Measurements from ENCODE around the gene MUS81. TPM values are rescaled to one million over a fixed set of nuclear protein-coding genes. Genes with fewer than 3 reads are reported as not detected.

Gene MUS81
- total and polyA plus RNA-seq, 4 donors = 40.7 to 102 (median 61.9) TPM

GRCh38 chr11:65898656-65899355, 38.6 kb downstream of the MUS81 start:
- Histone ChIP-seq H3K9me3 (ENCODE audit: control insufficient read depth, low read length) (no peaks in the 10 kb centered on the region), H3K4me3 (ENCODE audit: low read length in 2 of 2) (no peak overlapping the region), H3K4me1 (ENCODE audit: control insufficient read depth in 1 of 2, insufficient read depth in 2 of 2, low read length in 2 of 2) (no peaks in the 10 kb centered on the region), H3K27me3 (ENCODE audit: control insufficient read depth in 1 of 2, insufficient read depth in 2 of 2, low read length in 1 of 2) (no peaks in the 10 kb centered on the region), H3K36me3 (ENCODE audit: control insufficient read depth in 1 of 2, insufficient read depth in 2 of 2, low read length in 1 of 2) (no peaks in the 10 kb centered on the region), H3K27ac (ENCODE audit: low read depth in 1 of 2, low read length in 2 of 2) (peak overlapping the region in 1 of 2 donors; percentile 14)
- DNase-seq = no peak
- intact Hi-C loops (cut with DNase I) = no loop called here
- WGBS, 2 donors = 27 to 30% methylated on average over 26 to 28 of the region's 28 CpGs
- ATAC-seq (ENCODE audit: low FRiP score) = no peak

- intact Hi-C loops (cut with DNase I) = no loop called here
- Histone ChIP-seq H3K27ac (ENCODE audit: low read depth in 1 of 2, low read length in 2 of 2) (peak overlapping the region in 1 of 2 donors; percentile 43), H3K36me3 (ENCODE audit: control insufficient read depth in 1 of 2, insufficient read depth in 2 of 2, low read length in 1 of 2) (no peaks in the 10 kb centered on the region), H3K27me3 (ENCODE audit: control insufficient read depth in 1 of 2, insufficient read depth in 2 of 2, low read length in 1 of 2) (no peaks in the 10 kb centered on the region), H3K9me3 (ENCODE audit: control insufficient read depth, low read length) (no peaks in the 10 kb centered on the region), H3K4me3 (ENCODE audit: low read length in 2 of 2) (peak overlapping the region; percentile 24 to 60), H3K4me1 (ENCODE audit: control insufficient read depth in 1 of 2, insufficient read depth in 2 of 2, low read length in 2 of 2) (no peaks in the 10 kb centered on the region)
- ATAC-seq (ENCODE audit: low FRiP score) (peak; percentile 81), DNase-seq (peak; percentile 81 to 96)
- 1 to 2% methylated on average over 60 to 78 of the region's 78 CpGs for WGBS, 2 donors
These were observed 39.3 kb downstream of the MUS81 start for GRCh38 chr11:65899356-65900124.

GRCh38 chr11:65900125-65900898, 40.1 kb downstream of the MUS81 start, which contains the start of gene FOSL1:
TSS of gene FOSL1 (minus strand) at chr11:65900388. CDS start at chr11:65900339, 49 bp downstream.
- Histone ChIP-seq H3K9me3 (ENCODE audit: control insufficient read depth, low read length) (no peaks in the 10 kb centered on the region), H3K4me1 (ENCODE audit: control insufficient read depth in 1 of 2, insufficient read depth in 2 of 2, low read length in 2 of 2) (no peaks in the 10 kb centered on the region), H3K27ac (ENCODE audit: low read depth in 1 of 2, low read length in 2 of 2) (peak within 1 kb of the TSS in 1 of 2 donors; percentile 43), H3K4me3 (ENCODE audit: low read length in 2 of 2) (peak within 1 kb of the TSS; percentile 24 to 60), H3K36me3 (ENCODE audit: control insufficient read depth in 1 of 2, insufficient read depth in 2 of 2, low read length in 1 of 2) (no peaks in the 10 kb centered on the region), H3K27me3 (ENCODE audit: control insufficient read depth in 1 of 2, insufficient read depth in 2 of 2, low read length in 1 of 2) (no peaks in the 10 kb centered on the region)
- intact Hi-C loops (cut with DNase I) = no loop called here
- 2% methylated on average over 73 to 80 of the region's 80 CpGs for WGBS, 2 donors
- DNase-seq = peak; percentile 92 to 98
- ATAC-seq (ENCODE audit: low FRiP score) = peak; percentile 89

DNA sequence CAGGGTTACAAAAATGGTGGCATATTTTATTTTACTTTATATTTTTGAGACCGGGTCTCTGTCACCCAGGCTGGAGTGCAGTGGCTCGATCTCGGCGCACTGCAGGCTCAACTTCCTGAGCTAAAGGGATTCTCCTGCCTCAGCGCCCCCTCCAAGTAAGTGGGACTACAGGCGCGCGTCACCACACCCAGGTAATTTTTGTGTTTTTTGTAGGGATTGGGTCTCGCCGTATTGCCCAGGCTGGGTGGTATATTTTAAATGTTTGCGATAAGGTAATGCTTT, 40.6 kb downstream of the MUS81 start:
- 73 to 74% methylated on average over 11 of the region's 11 CpGs for WGBS, 2 donors
- Histone ChIP-seq H3K4me3 (ENCODE audit: low read length in 2 of 2) (no peak overlapping the region), H3K9me3 (ENCODE audit: control insufficient read depth, low read length) (no peaks in the 10 kb centered on the region), H3K27ac (ENCODE audit: low read depth in 1 of 2, low read length in 2 of 2) (peak overlapping the region in 1 of 2 donors; percentile 30), H3K27me3 (ENCODE audit: control insufficient read depth in 1 of 2, insufficient read depth in 2 of 2, low read length in 1 of 2) (no peaks in the 10 kb centered on the region), H3K36me3 (ENCODE audit: control insufficient read depth in 1 of 2, insufficient read depth in 2 of 2, low read length in 1 of 2) (no peaks in the 10 kb centered on the region), H3K4me1 (ENCODE audit: control insufficient read depth in 1 of 2, insufficient read depth in 2 of 2, low read length in 2 of 2) (no peaks in the 10 kb centered on the region)
- DNase-seq (no peak), ATAC-seq (ENCODE audit: low FRiP score) (no peak)
- intact Hi-C loops (cut with DNase I) = no loop called here

- WGBS, 2 donors = 19 to 24% methylated on average over 5 of the region's 5 CpGs
- Histone ChIP-seq H3K27me3 (ENCODE audit: control insufficient read depth in 1 of 2, insufficient read depth in 2 of 2, low read length in 1 of 2) (no peaks in the 10 kb centered on the region), H3K36me3 (ENCODE audit: control insufficient read depth in 1 of 2, insufficient read depth in 2 of 2, low read length in 1 of 2) (no peaks in the 10 kb centered on the region), H3K4me1 (ENCODE audit: control insufficient read depth in 1 of 2, insufficient read depth in 2 of 2, low read length in 2 of 2) (no peaks in the 10 kb centered on the region), H3K4me3 (ENCODE audit: low read length in 2 of 2) (no peak overlapping the region), H3K27ac (ENCODE audit: low read depth in 1 of 2, low read length in 2 of 2) (peak overlapping the region in 1 of 2 donors; percentile 42), H3K9me3 (ENCODE audit: control insufficient read depth, low read length) (no peaks in the 10 kb centered on the region)
- ATAC-seq (ENCODE audit: low FRiP score) (no peak), DNase-seq (no peak)
- intact Hi-C loops (cut with DNase I) = no loop called here
These were observed 42.8 kb downstream of the MUS81 start for GRCh38 chr11:65903068-65903481.

DNA sequence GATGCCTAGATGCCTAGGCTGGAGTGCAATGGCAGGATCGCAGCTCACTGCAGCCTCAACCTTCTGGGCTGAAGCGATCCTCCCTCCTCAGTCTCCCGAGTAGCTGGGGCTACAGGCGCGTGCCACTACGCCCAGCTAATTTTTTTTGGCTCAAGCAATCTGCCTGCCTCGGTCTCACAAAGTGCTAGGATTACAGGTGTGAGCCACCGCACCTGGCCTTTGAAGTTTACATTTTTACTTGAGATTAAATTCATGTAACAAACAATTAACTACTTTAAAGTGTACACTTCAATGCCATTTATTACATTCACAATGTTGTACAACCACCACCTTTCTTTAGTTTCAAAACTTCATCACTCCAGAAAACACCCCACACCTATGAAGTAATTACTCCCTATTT, 43.5 kb downstream of the MUS81 start:
- H3K4me3 ChIP-seq (ENCODE audit: low read length in 2 of 2) = no peak overlapping the region
- no peaks in the 10 kb centered on the region for H3K36me3 ChIP-seq (ENCODE audit: control insufficient read depth in 1 of 2, insufficient read depth in 2 of 2, low read length in 1 of 2)
- H3K27ac ChIP-seq (ENCODE audit: low read depth in 1 of 2, low read length in 2 of 2) = no peak overlapping the region
- H3K9me3 ChIP-seq (ENCODE audit: control insufficient read depth, low read length) = no peaks in the 10 kb centered on the region
- intact Hi-C loops (cut with DNase I) = no loop called here
- ATAC-seq (ENCODE audit: low FRiP score) (no peak), DNase-seq (no peak)
- 85 to 87% methylated on average over 8 of the region's 8 CpGs for WGBS, 2 donors
- no peaks in the 10 kb centered on the region for H3K27me3 ChIP-seq (ENCODE audit: control insufficient read depth in 1 of 2, insufficient read depth in 2 of 2, low read length in 1 of 2)
- no peaks in the 10 kb centered on the region for H3K4me1 ChIP-seq (ENCODE audit: control insufficient read depth in 1 of 2, insufficient read depth in 2 of 2, low read length in 2 of 2)

DNA sequence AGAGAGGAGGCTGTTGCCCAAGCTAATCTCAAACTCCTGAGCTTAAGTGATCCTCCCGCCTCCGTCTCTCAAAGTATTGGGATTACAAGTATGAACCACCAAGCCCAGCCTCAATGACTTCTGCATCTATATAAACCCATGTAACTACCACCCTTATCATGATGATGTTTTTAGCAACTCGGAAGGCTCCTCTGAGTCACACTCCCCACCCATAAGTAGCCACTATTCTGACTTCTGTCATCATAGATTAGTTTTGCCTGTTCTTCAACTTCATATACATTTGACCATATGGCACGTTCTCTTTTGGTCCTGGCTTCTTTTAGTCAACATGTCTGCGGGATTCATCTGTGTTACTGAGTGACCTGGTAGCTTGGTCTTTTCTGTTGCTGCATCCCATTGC, 46.4 kb downstream of the MUS81 start:
- no peak overlapping the region for H3K27ac ChIP-seq (ENCODE audit: low read depth in 1 of 2, low read length in 2 of 2)
- no peaks in the 10 kb centered on the region for H3K4me1 ChIP-seq (ENCODE audit: control insufficient read depth in 1 of 2, insufficient read depth in 2 of 2, low read length in 2 of 2)
- H3K36me3 ChIP-seq (ENCODE audit: control insufficient read depth in 1 of 2, insufficient read depth in 2 of 2, low read length in 1 of 2) = no peaks in the 10 kb centered on the region
- no peak overlapping the region for H3K4me3 ChIP-seq (ENCODE audit: low read length in 2 of 2)
- 80 to 83% methylated on average over 5 of the region's 5 CpGs for WGBS, 2 donors
- no peak for ATAC-seq (ENCODE audit: low FRiP score)
- no peaks in the 10 kb centered on the region for H3K27me3 ChIP-seq (ENCODE audit: control insufficient read depth in 1 of 2, insufficient read depth in 2 of 2, low read length in 1 of 2)
- intact Hi-C loops (cut with DNase I) = no loop called here
- H3K9me3 ChIP-seq (ENCODE audit: control insufficient read depth, low read length) = no peaks in the 10 kb centered on the region
- DNase-seq = no peak

GRCh38 chr11:65907878-65908277, 47.6 kb downstream of the MUS81 start:
- Histone ChIP-seq H3K27me3 (ENCODE audit: control insufficient read depth in 1 of 2, insufficient read depth in 2 of 2, low read length in 1 of 2) (no peaks in the 10 kb centered on the region), H3K4me3 (ENCODE audit: low read length in 2 of 2) (no peak overlapping the region), H3K9me3 (ENCODE audit: control insufficient read depth, low read length) (no peaks in the 10 kb centered on the region), H3K36me3 (ENCODE audit: control insufficient read depth in 1 of 2, insufficient read depth in 2 of 2, low read length in 1 of 2) (no peaks in the 10 kb centered on the region), H3K27ac (ENCODE audit: low read depth in 1 of 2, low read length in 2 of 2) (no peak overlapping the region), H3K4me1 (ENCODE audit: control insufficient read depth in 1 of 2, insufficient read depth in 2 of 2, low read length in 2 of 2) (no peaks in the 10 kb centered on the region)
- intact Hi-C loops (cut with DNase I) = no loop called here
- 86 to 91% methylated on average over 6 of the region's 6 CpGs for WGBS, 2 donors
- DNase-seq (no peak), ATAC-seq (ENCODE audit: low FRiP score) (no peak)
